ENCODE data around the gene PARVG. TPM values are rescaled to one million over a fixed set of nuclear protein-coding genes. Genes with fewer than 3 reads are reported as not detected.

PARVG gene
- total RNA-seq, 1 experiment from 2014 or later: 1.3 TPM

DNA sequence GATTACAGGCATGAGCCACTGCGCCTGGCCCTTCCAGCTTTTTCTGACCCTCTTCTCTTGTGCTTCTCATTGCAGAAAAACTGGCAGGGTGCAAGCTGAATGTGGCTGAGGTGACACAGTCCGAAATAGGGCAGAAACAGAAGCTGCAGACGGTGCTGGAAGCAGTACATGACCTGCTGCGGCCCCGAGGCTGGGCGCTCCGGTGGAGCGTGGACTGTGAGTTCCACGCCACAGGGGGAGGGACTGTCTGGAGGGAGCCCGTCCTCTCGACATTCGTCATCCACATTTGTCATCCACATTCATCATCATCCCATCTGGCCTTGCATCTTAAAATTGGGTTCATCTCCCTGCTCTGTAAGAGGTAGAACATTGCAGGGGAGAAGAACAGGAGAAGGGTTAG, 49.3 kb upstream of the PARVG start:
- Histone ChIP-seq H2BK15ac (ENCODE audit: low read depth, low read length) (no peak overlapping the region), H3K79me2 (ENCODE audit: insufficient read depth, low read length) (no peaks in the 10 kb centered on the region), H3T11ph (ENCODE audit: low read length) (no peak overlapping the region), H3K4me1 (ENCODE audit: insufficient read depth, low read length) (peaks cover 3% of the 10 kb centered on the region), H3K56ac (ENCODE audit: insufficient read length, low read depth, low read length) (no peak overlapping the region), H4K20me1 (ENCODE audit: control insufficient read depth, insufficient read depth, insufficient read length) (no peaks in the 10 kb centered on the region), H3K23me2 (ENCODE audit: insufficient read length, low read depth, low read length, poor library complexity, severe bottlenecking) (no peaks in the 10 kb centered on the region), H3K18ac (ENCODE audit: insufficient read length, low read depth, low read length) (no peak overlapping the region), H3K9ac (ENCODE audit: extremely low read depth, insufficient read length, low read length) (no peak overlapping the region), H3K9me3 (ENCODE audit: control insufficient read depth, low read depth, low read length) (peaks cover 18% of the 10 kb centered on the region), H4K5ac (ENCODE audit: insufficient read length, low read depth, low read length) (no peak overlapping the region), H4K91ac (ENCODE audit: insufficient read length, low read depth, low read length) (no peak overlapping the region), H3K4me2 (ENCODE audit: insufficient read depth, insufficient read length, low read length) (no peak overlapping the region), H2BK12ac (ENCODE audit: insufficient read length, low read depth, low read length) (no peak overlapping the region), H3K27ac (ENCODE audit: insufficient read length, low read depth, low read length) (no peak overlapping the region), H2AFZ (ENCODE audit: low read length) (no peak overlapping the region), H3K14ac (ENCODE audit: insufficient read depth, low read length) (no peak overlapping the region), H3K27me3 (ENCODE audit: insufficient read depth, low read length) (no peaks in the 10 kb centered on the region), H3K4ac (ENCODE audit: low read depth, low read length) (no peak overlapping the region), H2BK20ac (ENCODE audit: low read depth, low read length, poor library complexity, severe bottlenecking) (no peak overlapping the region), H3K23ac (ENCODE audit: insufficient read length, low read depth, low read length) (no peak overlapping the region), H2BK5ac (ENCODE audit: insufficient read length, low read length) (no peak overlapping the region), H2BK120ac (ENCODE audit: low read depth, low read length, poor library complexity, severe bottlenecking) (no peak overlapping the region), H3K79me1 (ENCODE audit: insufficient read depth, low read depth, low read length, poor library complexity, severe bottlenecking) (no peaks in the 10 kb centered on the region), H4K8ac (replicated peaks; ENCODE audit: insufficient read length, low read depth, low read length) (no peak overlapping the region), H2AK5ac (ENCODE audit: insufficient read length, low read length) (no peak overlapping the region)
- Mint-ChIP-seq H3K27me3 (ENCODE audit: low read depth) (peaks cover 2% of the 10 kb centered on the region; the same call in 1 of the 2 replicates), H3K4me3 (no peak overlapping the region), H3K9me3 (peaks cover 18 to 22% of the 10 kb centered on the region in 2 experiments), H3K36me3 (ENCODE audit: insufficient read depth in 1 of 3, low read depth in 3 of 3) (peaks cover 14 to 22% (median 21%) of the 10 kb centered on the region in 3 experiments), H3K4me1 (peaks cover 20 to 28% of the 10 kb centered on the region in 2 experiments), H3K27ac (no peak overlapping the region)
- TF ChIP-seq, protein P1, sequence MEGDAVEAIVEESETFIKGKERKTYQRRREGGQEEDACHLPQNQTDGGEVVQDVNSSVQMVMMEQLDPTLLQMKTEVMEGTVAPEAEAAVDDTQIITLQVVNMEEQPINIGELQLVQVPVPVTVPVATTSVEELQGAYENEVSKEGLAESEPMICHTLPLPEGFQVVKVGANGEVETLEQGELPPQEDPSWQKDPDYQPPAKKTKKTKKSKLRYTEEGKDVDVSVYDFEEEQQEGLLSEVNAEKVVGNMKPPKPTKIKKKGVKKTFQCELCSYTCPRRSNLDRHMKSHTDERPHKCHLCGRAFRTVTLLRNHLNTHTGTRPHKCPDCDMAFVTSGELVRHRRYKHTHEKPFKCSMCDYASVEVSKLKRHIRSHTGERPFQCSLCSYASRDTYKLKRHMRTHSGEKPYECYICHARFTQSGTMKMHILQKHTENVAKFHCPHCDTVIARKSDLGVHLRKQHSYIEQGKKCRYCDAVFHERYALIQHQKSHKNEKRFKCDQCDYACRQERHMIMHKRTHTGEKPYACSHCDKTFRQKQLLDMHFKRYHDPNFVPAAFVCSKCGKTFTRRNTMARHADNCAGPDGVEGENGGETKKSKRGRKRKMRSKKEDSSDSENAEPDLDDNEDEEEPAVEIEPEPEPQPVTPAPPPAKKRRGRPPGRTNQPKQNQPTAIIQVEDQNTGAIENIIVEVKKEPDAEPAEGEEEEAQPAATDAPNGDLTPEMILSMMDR (conservative IDR thresholded peaks at IDR 0.05): no peak
- DNase-seq: no peak
- WGBS (ENCODE audit: extremely low coverage, insufficient read length, low lambda C conversion rate): no CpG with 5 or more reads among the region's 12 CpGs

All from H9 (cell line).